Measurements from ENCODE around the gene C2orf78.

DNA sequence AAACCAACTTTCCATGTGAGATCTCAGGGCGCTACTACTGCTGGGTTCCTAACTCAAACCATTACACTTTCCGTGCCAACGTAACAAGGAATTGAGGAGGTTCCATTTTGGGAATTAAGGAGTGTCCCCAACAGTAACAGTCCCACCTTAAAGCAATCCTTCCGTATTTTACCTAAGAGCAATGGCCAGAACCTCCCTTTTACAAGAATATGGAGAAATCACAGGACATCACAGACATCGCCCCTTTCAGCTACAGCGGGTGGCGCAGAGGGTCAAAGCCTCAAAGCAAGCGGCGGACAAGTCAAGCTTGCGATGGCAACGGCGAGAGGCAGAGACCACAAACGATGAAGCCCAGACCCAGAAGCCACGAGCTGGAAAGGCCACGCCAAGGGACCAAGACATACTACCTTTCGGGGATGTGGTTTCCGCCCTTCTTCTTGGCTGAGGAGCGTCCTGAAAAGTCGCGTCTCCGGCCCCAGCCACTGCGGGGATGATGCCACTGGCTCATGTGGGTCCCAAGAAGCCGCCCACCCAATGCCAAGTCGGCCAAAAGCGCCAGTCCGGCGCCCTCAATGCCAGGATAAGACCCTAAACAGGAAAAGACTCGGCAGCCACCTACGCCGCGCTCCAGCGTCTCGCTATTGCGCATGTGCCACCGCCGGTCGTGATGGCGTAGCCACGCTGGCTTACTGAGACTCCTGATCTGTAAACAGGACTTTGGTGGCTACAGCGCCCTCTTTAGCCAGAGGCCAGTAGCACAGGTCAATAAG is 4.3 kb upstream of the C2orf78 start, which contains the start of gene DUSP11:
- TF ChIP-seq, protein P1, sequence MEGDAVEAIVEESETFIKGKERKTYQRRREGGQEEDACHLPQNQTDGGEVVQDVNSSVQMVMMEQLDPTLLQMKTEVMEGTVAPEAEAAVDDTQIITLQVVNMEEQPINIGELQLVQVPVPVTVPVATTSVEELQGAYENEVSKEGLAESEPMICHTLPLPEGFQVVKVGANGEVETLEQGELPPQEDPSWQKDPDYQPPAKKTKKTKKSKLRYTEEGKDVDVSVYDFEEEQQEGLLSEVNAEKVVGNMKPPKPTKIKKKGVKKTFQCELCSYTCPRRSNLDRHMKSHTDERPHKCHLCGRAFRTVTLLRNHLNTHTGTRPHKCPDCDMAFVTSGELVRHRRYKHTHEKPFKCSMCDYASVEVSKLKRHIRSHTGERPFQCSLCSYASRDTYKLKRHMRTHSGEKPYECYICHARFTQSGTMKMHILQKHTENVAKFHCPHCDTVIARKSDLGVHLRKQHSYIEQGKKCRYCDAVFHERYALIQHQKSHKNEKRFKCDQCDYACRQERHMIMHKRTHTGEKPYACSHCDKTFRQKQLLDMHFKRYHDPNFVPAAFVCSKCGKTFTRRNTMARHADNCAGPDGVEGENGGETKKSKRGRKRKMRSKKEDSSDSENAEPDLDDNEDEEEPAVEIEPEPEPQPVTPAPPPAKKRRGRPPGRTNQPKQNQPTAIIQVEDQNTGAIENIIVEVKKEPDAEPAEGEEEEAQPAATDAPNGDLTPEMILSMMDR (IDR thresholded peaks at IDR 0.05 in 2 of 3, conservative IDR thresholded peaks at IDR 0.05 in 1 of 3; ENCODE audit: control insufficient read depth in 2 of 3, extremely low read depth in 1 of 3, insufficient read depth in 1 of 3, low read depth in 3 of 3, low read length in 3 of 3): peak; percentile 95 to 97 (median 97); a peak in 5 of 6 replicates
- TF ChIP-seq, protein P2, sequence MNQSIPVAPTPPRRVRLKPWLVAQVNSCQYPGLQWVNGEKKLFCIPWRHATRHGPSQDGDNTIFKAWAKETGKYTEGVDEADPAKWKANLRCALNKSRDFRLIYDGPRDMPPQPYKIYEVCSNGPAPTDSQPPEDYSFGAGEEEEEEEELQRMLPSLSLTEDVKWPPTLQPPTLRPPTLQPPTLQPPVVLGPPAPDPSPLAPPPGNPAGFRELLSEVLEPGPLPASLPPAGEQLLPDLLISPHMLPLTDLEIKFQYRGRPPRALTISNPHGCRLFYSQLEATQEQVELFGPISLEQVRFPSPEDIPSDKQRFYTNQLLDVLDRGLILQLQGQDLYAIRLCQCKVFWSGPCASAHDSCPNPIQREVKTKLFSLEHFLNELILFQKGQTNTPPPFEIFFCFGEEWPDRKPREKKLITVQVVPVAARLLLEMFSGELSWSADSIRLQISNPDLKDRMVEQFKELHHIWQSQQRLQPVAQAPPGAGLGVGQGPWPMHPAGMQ (IDR thresholded peaks at IDR 0.05; ENCODE audit: borderline replicate concordance): no peak
- TF ChIP-seq BRCA1 (IDR thresholded peaks at IDR 0.05; ENCODE audit: low read depth, low read length) (no peak), NRF1 (conservative IDR thresholded peaks at IDR 0.05; ENCODE audit: low read depth, low read length) (peak; percentile 70), CBX5 (IDR thresholded peaks at IDR 0.05; ENCODE audit: low read depth) (no peak), SREBF1 (IDR thresholded peaks at IDR 0.05; ENCODE audit: low read length) (no peak; the same call in 1 of the 2 replicates), POLR2AphosphoS5 (IDR thresholded peaks at IDR 0.05; ENCODE audit: low read length) (peak; percentile 80), SMAD1 (IDR thresholded peaks at IDR 0.05; ENCODE audit: low read depth, partially characterized antibody) (peak; percentile 58), POLR2A (IDR thresholded peaks at IDR 0.05; ENCODE audit: low read depth, low read length) (peak; percentile 83), RUNX3 (IDR thresholded peaks at IDR 0.05; ENCODE audit: low read length) (peak; percentile 5; the same call in 1 of the 2 replicates), CHD2 (IDR thresholded peaks at IDR 0.05; ENCODE audit: borderline replicate concordance, low read depth, low read length) (no peak), ESRRA (IDR thresholded peaks at IDR 0.05; ENCODE audit: low read length) (peak; percentile 87), POLR2AphosphoS2 (IDR thresholded peaks at IDR 0.05; ENCODE audit: low read depth, low read length) (peak; percentile 81)
- TF ChIP-seq, protein P3, sequence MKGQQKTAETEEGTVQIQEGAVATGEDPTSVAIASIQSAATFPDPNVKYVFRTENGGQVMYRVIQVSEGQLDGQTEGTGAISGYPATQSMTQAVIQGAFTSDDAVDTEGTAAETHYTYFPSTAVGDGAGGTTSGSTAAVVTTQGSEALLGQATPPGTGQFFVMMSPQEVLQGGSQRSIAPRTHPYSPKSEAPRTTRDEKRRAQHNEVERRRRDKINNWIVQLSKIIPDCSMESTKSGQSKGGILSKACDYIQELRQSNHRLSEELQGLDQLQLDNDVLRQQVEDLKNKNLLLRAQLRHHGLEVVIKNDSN (IDR thresholded peaks at IDR 0.05; ENCODE audit: borderline replicate concordance, extremely low read length, insufficient read depth, low read depth, low read length): no peak
